Ishikawa (cell line): ENCODE results near the gene PRDM8.

Experiments used
- CEBPB ChIP-seq: IDR thresholded peaks from 2 replicates; pipeline ENCODE4 v1.6.1; 2012
- CREB1 ChIP-seq: IDR thresholded peaks from 2 replicates; pipeline ENCODE4 v1.6.1; 2012; ENCODE audit warnings: low read depth
- EP300 ChIP-seq: IDR thresholded peaks from 2 replicates; pipeline ENCODE4 v1.6.1; 2012; ENCODE audit warnings: borderline replicate concordance
- FOXM1 ChIP-seq: IDR thresholded peaks from 2 replicates; pipeline ENCODE4 v1.6.1; 2012; ENCODE audit warnings: low read depth, borderline replicate concordance
- TAF1 ChIP-seq: IDR thresholded peaks from 2 replicates; pipeline ENCODE4 v1.6.1; 2012; ENCODE audit warnings: low read depth, mild to moderate bottlenecking
- TEAD4 ChIP-seq: IDR thresholded peaks from 2 replicates; pipeline ENCODE4 v1.6.1; 2012
- YY1 ChIP-seq: IDR thresholded peaks from 2 replicates; pipeline ENCODE4 v1.6.1; 2012; ENCODE audit warnings: low read depth
- ZBTB7A ChIP-seq: IDR thresholded peaks from 2 replicates; pipeline ENCODE4 v1.6.1; 2012; ENCODE audit warnings: low read depth
- TF ChIP-seq, protein P1 (sequence below): IDR thresholded peaks from 2 replicates; pipeline ENCODE4 v1.6.1; 2012

DNA sequence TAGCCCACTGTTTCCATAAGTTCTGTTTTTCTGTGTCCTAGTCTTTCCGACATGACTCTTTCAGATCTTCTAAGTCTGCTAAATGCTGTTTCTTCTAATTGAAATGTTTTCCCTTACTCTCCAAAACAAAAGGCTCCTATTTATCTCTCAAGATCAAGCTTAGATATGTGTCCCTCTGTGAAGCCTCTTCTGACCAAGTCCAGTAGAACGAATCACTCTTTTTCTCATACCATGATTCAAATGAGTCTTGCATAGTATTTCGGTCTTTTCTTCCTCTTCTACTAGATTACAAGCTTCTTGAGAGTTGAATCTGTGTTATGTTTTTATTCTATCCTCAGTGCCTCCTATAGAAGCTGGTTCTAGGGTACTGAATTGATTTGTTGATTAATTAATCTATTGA lies 45.3 kb upstream of the PRDM8 start:
- no peak for TF ChIP-seq CEBPB
- TF ChIP-seq YY1, result no peak
- no peak for TF ChIP-seq TEAD4
- TF ChIP-seq, protein P1, sequence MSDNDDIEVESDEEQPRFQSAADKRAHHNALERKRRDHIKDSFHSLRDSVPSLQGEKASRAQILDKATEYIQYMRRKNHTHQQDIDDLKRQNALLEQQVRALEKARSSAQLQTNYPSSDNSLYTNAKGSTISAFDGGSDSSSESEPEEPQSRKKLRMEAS, result no peak
- no peak for TF ChIP-seq FOXM1
- no peak for TF ChIP-seq EP300
- TF ChIP-seq TAF1, result no peak
- TF ChIP-seq ZBTB7A, result no peak
- TF ChIP-seq CREB1, result no peak
